Hepatocyte (in vitro differentiated cells): Measurements from ENCODE around the gene SLC44A5. TPM values are rescaled to one million over a fixed set of nuclear protein-coding genes. Genes with fewer than 3 reads are reported as not detected.

Experiments used
- DNase-seq: peaks from one replicate; pipeline ENCODE4 v3.0.0-alpha.2; 2016; ENCODE audit warnings: low spot score
- H2AFZ ChIP-seq: fragments of 200-600 bp; sonication (generic); 2 replicates; pipeline ENCODE4 v1.6.0; 2016; ENCODE audit warnings: antibody characterized with exemption, mild to moderate bottlenecking
- H3K27ac ChIP-seq: fragments of 200-600 bp; sonication (generic); 2 replicates; pipeline ENCODE4 v1.5.1; 2016; ENCODE audit warnings: mild to moderate bottlenecking
- H3K27me3 ChIP-seq: fragments of 200-600 bp; sonication (generic); 2 replicates; pipeline ENCODE4 v1.6.1; 2016
- H3K36me3 ChIP-seq: fragments of 200-600 bp; sonication (generic); replicated peaks from 2 replicates; pipeline ENCODE4 v1.5.1; 2016; ENCODE audit warnings: low read depth; ENCODE audit not compliant: insufficient read depth
- H3K4me1 ChIP-seq: fragments of 200-600 bp; sonication (generic); 2 replicates; pipeline ENCODE4 v1.5.1; 2016; ENCODE audit warnings: mild to moderate bottlenecking, moderate library complexity; ENCODE audit not compliant: insufficient read depth
- H3K4me2 ChIP-seq: fragments of 200-600 bp; sonication (generic); 2 replicates; pipeline ENCODE4 v1.6.0; 2016
- H3K4me3 ChIP-seq: fragments of 200-600 bp; sonication (generic); 2 replicates; pipeline ENCODE4 v1.5.1; 2016; ENCODE audit warnings: mild to moderate bottlenecking
- H3K79me2 ChIP-seq: fragments of 200-600 bp; sonication (generic); 2 replicates; pipeline ENCODE4 v1.6.0; 2017; ENCODE audit warnings: mild to moderate bottlenecking
- H3K9me2 ChIP-seq: fragments of 200-600 bp; sonication (generic); replicated peaks from 2 replicates; pipeline ENCODE4 v1.6.0; 2017; ENCODE audit warnings: mild to moderate bottlenecking; ENCODE audit not compliant: insufficient read depth
- H3K9me3 ChIP-seq: fragments of 200-600 bp; sonication (generic); 2 replicates; pipeline ENCODE4 v1.5.1; 2016; ENCODE audit warnings: low read depth, mild to moderate bottlenecking
- H4K20me1 ChIP-seq: fragments of 200-600 bp; sonication (generic); 2 replicates; pipeline ENCODE4 v1.6.0; 2016; ENCODE audit warnings: mild to moderate bottlenecking; ENCODE audit not compliant: insufficient read depth, poor library complexity, severe bottlenecking
- CTCF ChIP-seq: fragments of 200-600 bp; sonication (generic); IDR thresholded peaks from 2 replicates; pipeline ENCODE4 v1.5.1; 2016; ENCODE audit warnings: antibody characterized with exemption, mild to moderate bottlenecking; ENCODE audit not compliant: poor library complexity
- EZH2 ChIP-seq: fragments of 200-600 bp; sonication (generic); IDR thresholded peaks from 2 replicates; pipeline ENCODE4 v1.6.1; 2016; ENCODE audit warnings: antibody characterized with exemption, mild to moderate bottlenecking, borderline replicate concordance
- EZH2phosphoT487 ChIP-seq: fragments of 200-600 bp; sonication (generic); IDR thresholded peaks from one replicate; pipeline ENCODE4 v1.6.1; 2018; ENCODE audit warnings: antibody characterized with exemption, mild to moderate bottlenecking, low read depth, moderate library complexity; ENCODE audit not compliant: unreplicated experiment, severe bottlenecking
- WGBS: methylation state at CpG from one replicate; pipeline ENCODE4 v1.1.6; 2016; ENCODE audit warnings: low lambda C conversion rate; ENCODE audit errors: missing lambda C conversion rate; 5-methylcytosine and 5-hydroxymethylcytosine counted together
- polyA plus RNA-seq: library from polyadenylated mRNA; unstranded; fragments of >200 nt; fragmentation: Nextera tagmentation; extraction: Ambion mirVana; gene quantifications from 2 replicates; pipeline ENCODE4 v1.2.1, GENCODE V29; 2016
- total RNA-seq: library from RNA; depleted of rRNA; stranded (reverse); fragments of >200 nt; gene quantifications from 2 replicates; pipeline ENCODE4 v1.2.3, GENCODE V29; 2014

Gene SLC44A5
- total and polyA plus RNA-seq, 2 experiments from 2014 or later, result 2.1 to 4.8 TPM

GRCh38 chr1:75170981-75171380 is 439.9 kb downstream of the SLC44A5 start:
- TF ChIP-seq EZH2phosphoT487 (no peak), CTCF (no peak), EZH2 (no peak)
- H3K4me2 ChIP-seq, result no peak overlapping the region
- H3K36me3 ChIP-seq, result no peaks in the 10 kb centered on the region
- no peaks in the 10 kb centered on the region for H3K27me3 ChIP-seq
- 89% methylated on average over 2 of the region's 2 CpGs for WGBS
- no peaks in the 10 kb centered on the region for H3K9me3 ChIP-seq
- H2AFZ ChIP-seq, result no peak overlapping the region
- no peaks in the 10 kb centered on the region for H3K79me2 ChIP-seq
- no peak overlapping the region for H3K27ac ChIP-seq
- no peaks in the 10 kb centered on the region for H3K4me1 ChIP-seq
- H4K20me1 ChIP-seq, result no peaks in the 10 kb centered on the region
- no peaks in the 10 kb centered on the region for H3K9me2 ChIP-seq
- H3K4me3 ChIP-seq, result no peak overlapping the region
- no peak for DNase-seq

DNA sequence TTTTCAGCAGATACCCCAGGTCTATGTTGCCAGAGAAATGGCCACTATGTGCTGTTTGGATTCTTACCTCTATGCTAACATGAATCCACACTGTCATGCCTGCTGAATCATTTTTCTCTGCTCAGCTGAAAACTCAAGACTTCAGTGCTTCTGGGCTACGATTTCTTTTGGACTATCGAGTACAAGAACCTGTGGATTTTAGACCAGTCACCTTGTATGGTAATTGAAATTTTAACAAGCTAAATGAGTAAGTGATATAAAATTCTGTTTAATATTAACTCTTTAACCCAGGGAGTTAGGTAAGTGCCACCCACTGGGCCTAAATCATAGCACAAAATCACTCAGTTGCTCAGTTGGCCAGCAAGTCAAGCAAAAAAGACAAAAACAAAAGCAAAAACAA is 440.9 kb downstream of the SLC44A5 start:
- WGBS, result 88% methylated on average over 2 of the region's 2 CpGs
- H3K27ac ChIP-seq, result no peak overlapping the region
- no peaks in the 10 kb centered on the region for H3K27me3 ChIP-seq
- H3K9me2 ChIP-seq, result no peaks in the 10 kb centered on the region
- H3K4me3 ChIP-seq, result no peak overlapping the region
- no peak overlapping the region for H3K4me2 ChIP-seq
- no peaks in the 10 kb centered on the region for H3K9me3 ChIP-seq
- no peak for TF ChIP-seq EZH2phosphoT487
- no peak for TF ChIP-seq CTCF
- DNase-seq, result no peak
- H4K20me1 ChIP-seq, result no peaks in the 10 kb centered on the region
- H3K36me3 ChIP-seq, result no peaks in the 10 kb centered on the region
- H3K4me1 ChIP-seq, result no peaks in the 10 kb centered on the region
- H3K79me2 ChIP-seq, result no peaks in the 10 kb centered on the region
- H2AFZ ChIP-seq, result no peak overlapping the region

GRCh38 chr1:75166821-75167220 is 444.1 kb downstream of the SLC44A5 start:
- no peak for DNase-seq
- Histone ChIP-seq H2AFZ (no peak overlapping the region), H3K4me1 (no peaks in the 10 kb centered on the region), H4K20me1 (no peaks in the 10 kb centered on the region), H3K4me2 (no peak overlapping the region), H3K9me3 (no peaks in the 10 kb centered on the region), H3K27ac (no peak overlapping the region), H3K79me2 (no peaks in the 10 kb centered on the region), H3K9me2 (no peaks in the 10 kb centered on the region), H3K4me3 (no peak overlapping the region), H3K36me3 (no peaks in the 10 kb centered on the region), H3K27me3 (no peaks in the 10 kb centered on the region)
- WGBS, result 96% methylated on average over 4 of the region's 4 CpGs
- TF ChIP-seq CTCF (no peak), EZH2 (no peak), EZH2phosphoT487 (no peak)

DNA sequence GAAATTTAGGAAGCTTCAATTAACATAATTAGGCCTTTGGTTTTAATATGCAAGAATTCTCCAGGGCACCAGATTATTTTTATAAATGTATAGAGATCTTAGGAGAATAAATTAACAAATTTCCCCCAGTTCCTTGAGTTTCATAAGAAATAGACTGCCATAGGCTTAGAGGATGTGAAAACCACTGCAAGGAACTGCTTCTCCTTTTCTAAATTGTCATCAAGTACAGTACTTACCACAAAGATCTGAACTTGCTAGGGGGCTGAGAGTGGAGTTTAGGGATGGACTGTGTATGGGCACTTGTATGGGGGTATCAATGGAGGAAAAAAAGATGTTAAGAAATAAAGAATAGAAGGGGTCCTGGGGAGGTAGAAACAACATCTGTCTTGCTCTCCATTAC is 445.6 kb downstream of the SLC44A5 start:
- TF ChIP-seq EZH2 (no peak), EZH2phosphoT487 (no peak), CTCF (no peak)
- no peaks in the 10 kb centered on the region for H3K9me3 ChIP-seq
- H3K9me2 ChIP-seq, result no peaks in the 10 kb centered on the region
- no peak overlapping the region for H3K4me2 ChIP-seq
- H3K27ac ChIP-seq, result no peak overlapping the region
- no peak overlapping the region for H2AFZ ChIP-seq
- no peak for DNase-seq
- H3K79me2 ChIP-seq, result no peaks in the 10 kb centered on the region
- H3K4me3 ChIP-seq, result no peak overlapping the region
- no peaks in the 10 kb centered on the region for H3K36me3 ChIP-seq
- H4K20me1 ChIP-seq, result no peaks in the 10 kb centered on the region
- no peaks in the 10 kb centered on the region for H3K27me3 ChIP-seq
- no peaks in the 10 kb centered on the region for H3K4me1 ChIP-seq
